ENCODE results near the gene CDCA8. TPM values are rescaled to one million over a fixed set of nuclear protein-coding genes. Genes with fewer than 3 reads are reported as not detected.

CDCA8 gene
- total and polyA plus RNA-seq, 9 of the 15 experiments (the other 6 are each of a cell fraction or from before 2014, with no cell fraction given): 26.4 to 148 (median 81.8) TPM

GRCh38 chr1:37677808-37678207 lies 14.5 kb upstream of the CDCA8 start:
- Histone ChIP-seq H3K79me2 (ENCODE audit: control insufficient read depth, insufficient read depth, low read length) (no peaks in the 10 kb centered on the region), H3K4me3 (no peak overlapping the region), H3K4me1 (replicated peaks in 1 of 2; ENCODE audit: control insufficient read depth in 2 of 2, insufficient read depth in 2 of 2, low read length in 2 of 2) (no peaks in the 10 kb centered on the region; a peak in 1 of 5 replicates), H3K9ac (ENCODE audit: insufficient read depth in 1 of 2, low read depth in 2 of 2, low read length in 2 of 2) (no peak overlapping the region), H2AFZ (ENCODE audit: low read depth, low read length) (no peak overlapping the region), H3K9me3 (replicated peaks; ENCODE audit: control insufficient read depth, insufficient read depth, low read depth, low read length) (no peaks in the 10 kb centered on the region), H3K27me3 (ENCODE audit: control insufficient read depth in 2 of 2, insufficient read depth in 2 of 2, low read length in 2 of 2) (peaks cover 27 to 42% of the 10 kb centered on the region in 2 experiments), H4K20me1 (replicated peaks; ENCODE audit: control insufficient read depth, insufficient read depth, low read length) (peaks cover 4% of the 10 kb centered on the region; the same call in 1 of the 2 replicates), H3K27ac (ENCODE audit: extremely low read depth, low read depth, low read length) (no peak overlapping the region), H3K4me2 (ENCODE audit: insufficient read depth, low read length) (no peak overlapping the region), H3K9me1 (ENCODE audit: control insufficient read depth, insufficient read depth, low read length) (no peaks in the 10 kb centered on the region), H3K36me3 (ENCODE audit: control insufficient read depth, insufficient read depth, low read length) (peaks cover 21% of the 10 kb centered on the region)
- CTCF ChIA-PET (ENCODE audit: low intra/inter-chr PET ratio): no interaction called here
- TF ChIP-seq SETDB1 (IDR thresholded peaks at IDR 0.05; ENCODE audit: low read length) (no peak), ZZZ3 (IDR thresholded peaks at IDR 0.05) (no peak), ZFP1 (CRISPR knock-in tag; IDR thresholded peaks at IDR 0.05) (no peak), ZNF217 (CRISPR knock-in tag; IDR thresholded peaks at IDR 0.05) (no peak), NR0B1 (IDR thresholded peaks at IDR 0.05; ENCODE audit: partially characterized antibody) (no peak), HNRNPLL (IDR thresholded peaks at IDR 0.05; ENCODE audit: low read depth, low read length, poor library complexity, severe bottlenecking) (no peak), ELK3 (CRISPR knock-in tag; IDR thresholded peaks at IDR 0.05) (no peak), NFATC3 (IDR thresholded peaks at IDR 0.05) (no peak), ZNF398 (CRISPR knock-in tag; IDR thresholded peaks at IDR 0.05) (no peak), NFYB (IDR thresholded peaks at IDR 0.05; ENCODE audit: extremely low read depth, insufficient read length) (no peak), ZNF184 (CRISPR knock-in tag; IDR thresholded peaks at IDR 0.05) (no peak), PCBP2 (IDR thresholded peaks at IDR 0.05; ENCODE audit: low read depth, low read length, poor library complexity, severe bottlenecking) (no peak), PYGO2 (tag; IDR thresholded peaks at IDR 0.05) (no peak), HMG20B (CRISPR knock-in tag; IDR thresholded peaks at IDR 0.05) (no peak), EZH2 (IDR thresholded peaks at IDR 0.05; ENCODE audit: borderline replicate concordance, low read depth, low read length) (no peak)
- TF ChIP-seq, protein P1, sequence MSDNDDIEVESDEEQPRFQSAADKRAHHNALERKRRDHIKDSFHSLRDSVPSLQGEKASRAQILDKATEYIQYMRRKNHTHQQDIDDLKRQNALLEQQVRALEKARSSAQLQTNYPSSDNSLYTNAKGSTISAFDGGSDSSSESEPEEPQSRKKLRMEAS (CRISPR knock-in tag; IDR thresholded peaks at IDR 0.05): no peak
- in situ Hi-C loops (cut with MboI): no loop called here
- POLR2A ChIA-PET: interaction anchor here (1.5 kb wide), 1 partner anchor 12 kb away, joined by 8 read pairs; a partner anchor contains a TSS
- intact Hi-C loops (cut with micrococcal nuclease): loop anchor here (1.0 kb wide), 1 partner anchor 221 kb away; no protein-coding TSS in a partner anchor
- 13% methylated on average over 5 of the region's 5 CpGs for WGBS (ENCODE audit: insufficient coverage, low coverage, missing lambda C conversion rate)
- ATAC-seq (no peak), FAIRE-seq (no peak), DNase-seq (ENCODE audit: extremely low read depth in 1 of 4, low spot score in 3 of 4) (no peak)
- BruUV-seq (replicated peaks): no TSS peak

Measured in K562 (cell line).